K562 (cell line): ENCODE data around the gene GRPR. TPM values are rescaled to one million over a fixed set of nuclear protein-coding genes. Genes with fewer than 3 reads are reported as not detected.

Experiments
- ATAC-seq: fragments of 200-7000 bp; cut with Tn5 transposase; 3 replicates; pipeline ENCODE4 v1.9.1; 2020; ENCODE audit warnings: moderate library complexity
- BruUV-seq: library from RNA; stranded (reverse); fragments of 400-500 nt; replicated peaks from 2 replicates; lab custom pipeline; 2021; lab: Mats Ljungman, UMichigan
- CTCF ChIA-PET: fragments of 300-600 bp; formaldehyde crosslinking; extraction: SDS; loops from one replicate; lab custom pipeline; 2021; ENCODE audit warnings: low intra/inter-chr PET ratio; lab: Yijun Ruan, JAX
- POLR2A ChIA-PET: fragments of 300-600, 350-650 bp; sonication (Branson Sonifier 250); formaldehyde crosslinking; extraction: SDS; loops from one replicate; lab custom pipeline; 2021; ENCODE audit warnings: antibody characterized with exemption, inconsistent platforms; lab: Yijun Ruan, JAX
- DNase-seq, 4 experiments: peaks; one replicate each; pipeline versions ENCODE4 v3.0.0 to v3.0.0-alpha.2; 2011 to 2018; ENCODE audit warnings: low spot score in 3 of 4, mixed read lengths in 3 of 4; ENCODE audit errors: extremely low read depth in 1 of 4
- FAIRE-seq: peaks from 2 replicates; lab custom pipeline; 2011; peaks lifted over from hg19 to GRCh38; lab: Jason Lieb, UNC
- H2AFZ ChIP-seq: 2 replicates; pipeline ENCODE4 v1.6.0; 2011; ENCODE audit warnings: low read depth, low read length, control low read depth, inconsistent platforms
- H3K27ac ChIP-seq: fragments of 200-600 bp; 3 replicates; pipeline ENCODE4 v1.8.0; 2011; ENCODE audit warnings: low read depth, mild to moderate bottlenecking, control low read depth, inconsistent platforms, low read length, moderate library complexity, mixed read lengths; ENCODE audit errors: extremely low read depth
- H3K27me3 ChIP-seq, 2 experiments: fragments of 300-600 bp in 1 of 2; 2 replicates in 1 of 2; 3 replicates in 1 of 2; pipeline versions ENCODE4 v1.6.0 to v1.8.0; 2011; ENCODE audit warnings: inconsistent platforms in 2 of 2, low read length in 2 of 2, mild to moderate bottlenecking in 1 of 2, mixed read lengths in 1 of 2, moderate library complexity in 1 of 2; ENCODE audit not compliant: control insufficient read depth in 2 of 2, insufficient read depth in 2 of 2
- H3K36me3 ChIP-seq: fragments of 300-600 bp; 3 replicates; pipeline ENCODE4 v1.8.0; 2011; ENCODE audit warnings: mild to moderate bottlenecking, low read length, inconsistent platforms; ENCODE audit not compliant: control insufficient read depth, insufficient read depth
- H3K4me1 ChIP-seq, 2 experiments: fragments of 200-600 bp in 1 of 2; replicated peaks in 1 of 2; 2 replicates in 1 of 2; 3 replicates in 1 of 2; pipeline versions ENCODE4 v1.5.1 to v1.8.0; 2011; ENCODE audit warnings: inconsistent platforms in 2 of 2, low read length in 2 of 2, mild to moderate bottlenecking in 1 of 2, mixed read lengths in 1 of 2, moderate library complexity in 1 of 2; ENCODE audit not compliant: control insufficient read depth in 2 of 2, insufficient read depth in 2 of 2
- H3K4me2 ChIP-seq: 2 replicates; pipeline ENCODE4 v1.6.1; 2011; ENCODE audit warnings: low read length, control low read depth, inconsistent platforms, mixed read lengths; ENCODE audit not compliant: insufficient read depth
- H3K4me3 ChIP-seq: fragments of 200-600 bp; sonication (generic), shearing (Covaris generic); 2 replicates; pipeline ENCODE4 v1.5.1; 2016; ENCODE audit warnings: control low read depth, inconsistent platforms
- H3K79me2 ChIP-seq: fragments of 200-600 bp; 3 replicates; pipeline ENCODE4 v1.8.0; 2011; ENCODE audit warnings: low read length, inconsistent platforms; ENCODE audit not compliant: control insufficient read depth, insufficient read depth
- H3K9ac ChIP-seq, 2 experiments: 2 replicates each; pipeline versions ENCODE4 v1.6.0 to v1.6.1; 2011; ENCODE audit warnings: low read depth in 2 of 2, low read length in 2 of 2, control low read depth in 1 of 2, inconsistent platforms in 1 of 2, mild to moderate bottlenecking in 1 of 2, mixed read lengths in 1 of 2; ENCODE audit not compliant: insufficient read depth in 1 of 2
- H3K9me1 ChIP-seq: one replicate; pipeline ENCODE4 v1.6.0; 2011; ENCODE audit warnings: inconsistent platforms, mild to moderate bottlenecking, low read length, moderate library complexity; ENCODE audit not compliant: control insufficient read depth, insufficient read depth
- H3K9me3 ChIP-seq: replicated peaks from 2 replicates; pipeline ENCODE4 v1.5.1; 2011; ENCODE audit warnings: low read depth, low read length, inconsistent platforms; ENCODE audit not compliant: control insufficient read depth, insufficient read depth
- H4K20me1 ChIP-seq: replicated peaks from 2 replicates; pipeline ENCODE4 v1.6.1; 2011; ENCODE audit warnings: low read length, inconsistent platforms, mixed read lengths; ENCODE audit not compliant: control insufficient read depth, insufficient read depth
- CUX1 ChIP-seq: fragments of 200-800 bp; sonication (Bioruptor generic); IDR thresholded peaks from 2 replicates; pipeline ENCODE4 v1.6.1; 2016; ENCODE audit warnings: missing genetic modification characterization, missing compliant biosample characterization
- NBN ChIP-seq: fragments of 450-650 bp; IDR thresholded peaks from 2 replicates; pipeline ENCODE4 v1.6.1; 2016; ENCODE audit warnings: low read depth, mild to moderate bottlenecking
- NELFE ChIP-seq: IDR thresholded peaks from 2 replicates; pipeline ENCODE4 v1.6.1; 2011; ENCODE audit warnings: mild to moderate bottlenecking; ENCODE audit not compliant: insufficient read depth, insufficient read length
- PYGO2 ChIP-seq: fragments of 450-650 bp; IDR thresholded peaks from 2 replicates; pipeline ENCODE4 v1.6.1; 2016; ENCODE audit warnings: mild to moderate bottlenecking, missing genetic modification characterization, moderate library complexity, missing compliant biosample characterization
- RBFOX2 ChIP-seq: fragments of 200-400 bp; formaldehyde crosslinking; IDR thresholded peaks from 2 replicates; pipeline ENCODE4 v1.6.1; 2017; ENCODE audit warnings: low read depth, mild to moderate bottlenecking, low read length, moderate library complexity
- SAFB ChIP-seq: fragments of 200-400 bp; formaldehyde crosslinking; IDR thresholded peaks from 2 replicates; pipeline ENCODE4 v1.6.1; 2017; ENCODE audit warnings: low read depth, low read length, borderline replicate concordance
- STAT5A ChIP-seq: IDR thresholded peaks from 2 replicates; pipeline ENCODE4 v1.6.1; 2012; ENCODE audit warnings: low read length, inconsistent platforms, borderline replicate concordance
- ZBTB8A ChIP-seq: fragments of 450-650 bp; IDR thresholded peaks from 2 replicates; pipeline ENCODE4 v1.6.1; 2018; ENCODE audit warnings: mild to moderate bottlenecking, moderate library complexity; ENCODE audit not compliant: partially characterized antibody
- WGBS: fragments of 100-300 bp; shearing (Covaris generic); methylation state at CpG from one replicate; pipeline ENCODE4 v1.1.6; 2016; ENCODE audit warnings: low coverage, mixed read lengths; ENCODE audit not compliant: insufficient coverage; ENCODE audit errors: missing lambda C conversion rate; 5-methylcytosine and 5-hydroxymethylcytosine counted together
- in situ Hi-C: fragments of 300-500 bp; cut with MboI; formaldehyde crosslinking; loops from 4 replicates; pipeline ENCODE4 v1.15.0; 2018; ENCODE audit warnings: inconsistent platforms, mixed read lengths
- intact Hi-C: fragments of 100-400 bp; cut with micrococcal nuclease; formaldehyde crosslinking; loops from 2 replicates; pipeline ENCODE4 v1.14.2; 2022
- polyA plus RNA-seq, 8 experiments: library from polyadenylated mRNA; depleted of rRNA in 4 of 8; stranded (reverse) in 5 of 8; unstranded in 3 of 8; fragments of >200 nt; fragmentation: Nextera tagmentation in 2 of 8; fragmentation: Illumina TruSeq in 1 of 8; extraction: Ambion mirVana in 2 of 8; extraction: Trizol in 1 of 8; gene quantifications; 2 replicates each; pipeline versions ENCODE4 v1.2.1 to v1.2.3, GENCODE V29; 2011 to 2014; ENCODE audit warnings: inconsistent platforms in 1 of 8, missing spikeins in 1 of 8
- total RNA-seq, 7 experiments: library from RNA; depleted of rRNA in 6 of 7; stranded (reverse); fragments of >200 nt in 6 of 7; fragmentation: Illumina TruSeq in 2 of 7; extraction: Trizol in 2 of 7; gene quantifications; 2 replicates each; pipeline versions ENCODE4 v1.2.1 to v1.2.3, GENCODE V29; 2011 to 2021; ENCODE audit warnings: low replicate concordance in 1 of 7
- TF ChIP-seq, protein P1 (sequence below), 3 experiments: fragments of 200-800 bp in 1 of 3; fragments of 250-450 bp in 1 of 3; fragments of 450-650 bp in 1 of 3; sonication (Bioruptor Pico) in 1 of 3; sonication (Bioruptor generic) in 1 of 3; formaldehyde crosslinking in 1 of 3; IDR thresholded peaks; 2 replicates each; pipeline versions ENCODE4 v1.6.1 to v1.8.0; 2016 to 2022; ENCODE audit warnings: mild to moderate bottlenecking in 2 of 3, missing genetic modification characterization in 2 of 3, missing compliant biosample characterization in 1 of 3, moderate library complexity in 1 of 3
- TF ChIP-seq, protein P2 (sequence below): fragments of 450-650 bp; formaldehyde crosslinking; IDR thresholded peaks from 2 replicates; pipeline ENCODE4 v1.4.0; 2020; ENCODE audit warnings: mild to moderate bottlenecking, moderate library complexity
- TF ChIP-seq, protein P3 (sequence below): fragments of 450-650 bp; IDR thresholded peaks from 2 replicates; pipeline ENCODE4 v1.6.1; 2016; ENCODE audit warnings: antibody characterized with exemption

Gene GRPR
- total and polyA plus RNA-seq, 9 of the 15 experiments (the other 6 are each of a cell fraction or from before 2014, with no cell fraction given), result 0.06 to 0.11 TPM; not detected in 7

DNA sequence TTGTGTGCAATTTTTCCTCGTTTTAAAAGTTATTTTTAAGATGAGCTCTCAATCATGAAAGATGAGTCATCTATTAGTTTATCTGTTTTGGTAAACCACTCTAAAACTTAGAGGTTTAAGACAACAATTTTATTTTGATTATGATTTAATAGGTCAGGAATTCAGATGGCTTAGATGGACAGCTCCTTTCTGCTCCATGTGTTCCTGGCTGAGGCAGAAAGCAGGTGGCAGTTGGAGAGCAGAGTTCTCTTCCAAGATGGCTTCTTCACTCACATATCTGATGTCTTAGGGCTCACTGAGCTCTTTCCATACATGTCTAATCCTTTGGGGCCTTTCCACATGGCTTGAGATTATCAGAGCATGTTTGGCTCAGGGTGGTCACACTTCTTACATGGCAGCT lies 48.3 kb upstream of the GRPR start:
- Histone ChIP-seq H3K27me3 (no peaks in the 10 kb centered on the region), H3K4me3 (no peak overlapping the region), H2AFZ (no peak overlapping the region), H4K20me1 (no peaks in the 10 kb centered on the region), H3K9ac (no peak overlapping the region), H3K4me1 (no peaks in the 10 kb centered on the region), H3K4me2 (no peak overlapping the region), H3K27ac (no peak overlapping the region), H3K9me1 (no peaks in the 10 kb centered on the region), H3K9me3 (no peaks in the 10 kb centered on the region), H3K36me3 (no peaks in the 10 kb centered on the region), H3K79me2 (no peaks in the 10 kb centered on the region)
- intact Hi-C loops, result no loop called here
- no peak for DNase-seq
- no TSS peak for BruUV-seq
- WGBS, result 0% methylated on average over 1 of the region's 1 CpG
- ATAC-seq, result no peak
- ChIA-PET CTCF (no interaction called here), POLR2A (no interaction called here)
- FAIRE-seq, result no peak
- in situ Hi-C loops, result no loop called here
- TF ChIP-seq NBN (no peak), PYGO2 (tag) (no peak), RBFOX2 (no peak), ZBTB8A (no peak), CUX1 (CRISPR knock-in tag) (no peak), STAT5A (no peak), SAFB (no peak), NELFE (no peak)
- TF ChIP-seq, protein P1, sequence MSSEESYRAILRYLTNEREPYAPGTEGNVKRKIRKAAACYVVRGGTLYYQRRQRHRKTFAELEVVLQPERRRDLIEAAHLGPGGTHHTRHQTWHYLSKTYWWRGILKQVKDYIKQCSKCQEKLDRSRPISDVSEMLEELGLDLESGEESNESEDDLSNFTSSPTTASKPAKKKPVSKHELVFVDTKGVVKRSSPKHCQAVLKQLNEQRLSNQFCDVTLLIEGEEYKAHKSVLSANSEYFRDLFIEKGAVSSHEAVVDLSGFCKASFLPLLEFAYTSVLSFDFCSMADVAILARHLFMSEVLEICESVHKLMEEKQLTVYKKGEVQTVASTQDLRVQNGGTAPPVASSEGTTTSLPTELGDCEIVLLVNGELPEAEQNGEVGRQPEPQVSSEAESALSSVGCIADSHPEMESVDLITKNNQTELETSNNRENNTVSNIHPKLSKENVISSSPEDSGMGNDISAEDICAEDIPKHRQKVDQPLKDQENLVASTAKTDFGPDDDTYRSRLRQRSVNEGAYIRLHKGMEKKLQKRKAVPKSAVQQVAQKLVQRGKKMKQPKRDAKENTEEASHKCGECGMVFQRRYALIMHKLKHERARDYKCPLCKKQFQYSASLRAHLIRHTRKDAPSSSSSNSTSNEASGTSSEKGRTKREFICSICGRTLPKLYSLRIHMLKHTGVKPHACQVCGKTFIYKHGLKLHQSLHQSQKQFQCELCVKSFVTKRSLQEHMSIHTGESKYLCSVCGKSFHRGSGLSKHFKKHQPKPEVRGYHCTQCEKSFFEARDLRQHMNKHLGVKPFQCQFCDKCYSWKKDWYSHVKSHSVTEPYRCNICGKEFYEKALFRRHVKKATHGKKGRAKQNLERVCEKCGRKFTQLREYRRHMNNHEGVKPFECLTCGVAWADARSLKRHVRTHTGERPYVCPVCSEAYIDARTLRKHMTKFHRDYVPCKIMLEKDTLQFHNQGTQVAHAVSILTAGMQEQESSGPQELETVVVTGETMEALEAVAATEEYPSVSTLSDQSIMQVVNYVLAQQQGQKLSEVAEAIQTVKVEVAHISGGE (CRISPR knock-in tag; IDR thresholded peaks at IDR 0.05), result no peak
- TF ChIP-seq, protein P2, sequence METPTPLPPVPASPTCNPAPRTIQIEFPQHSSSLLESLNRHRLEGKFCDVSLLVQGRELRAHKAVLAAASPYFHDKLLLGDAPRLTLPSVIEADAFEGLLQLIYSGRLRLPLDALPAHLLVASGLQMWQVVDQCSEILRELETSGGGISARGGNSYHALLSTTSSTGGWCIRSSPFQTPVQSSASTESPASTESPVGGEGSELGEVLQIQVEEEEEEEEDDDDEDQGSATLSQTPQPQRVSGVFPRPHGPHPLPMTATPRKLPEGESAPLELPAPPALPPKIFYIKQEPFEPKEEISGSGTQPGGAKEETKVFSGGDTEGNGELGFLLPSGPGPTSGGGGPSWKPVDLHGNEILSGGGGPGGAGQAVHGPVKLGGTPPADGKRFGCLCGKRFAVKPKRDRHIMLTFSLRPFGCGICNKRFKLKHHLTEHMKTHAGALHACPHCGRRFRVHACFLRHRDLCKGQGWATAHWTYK, result no peak
- TF ChIP-seq, protein P3, sequence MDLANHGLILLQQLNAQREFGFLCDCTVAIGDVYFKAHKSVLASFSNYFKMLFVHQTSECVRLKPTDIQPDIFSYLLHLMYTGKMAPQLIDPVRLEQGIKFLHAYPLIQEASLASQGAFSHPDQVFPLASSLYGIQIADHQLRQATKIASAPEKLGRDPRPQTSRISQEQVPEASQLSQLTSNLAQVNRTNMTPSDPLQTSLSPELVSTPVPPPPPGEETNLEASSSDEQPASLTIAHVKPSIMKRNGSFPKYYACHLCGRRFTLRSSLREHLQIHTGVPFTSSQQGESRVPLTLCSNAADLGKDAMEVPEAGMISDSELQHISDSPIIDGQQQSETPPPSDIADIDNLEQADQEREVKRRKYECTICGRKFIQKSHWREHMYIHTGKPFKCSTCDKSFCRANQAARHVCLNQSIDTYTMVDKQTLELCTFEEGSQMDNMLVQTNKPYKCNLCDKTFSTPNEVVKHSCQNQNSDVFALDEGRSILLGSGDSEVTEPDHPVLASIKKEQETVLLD, result no peak
